Heart left ventricle (tissue), 16 donors: ENCODE data around the gene TPRN. TPM values are rescaled to one million over a fixed set of nuclear protein-coding genes. Genes with fewer than 3 reads are reported as not detected.

Experiments used
- ATAC-seq, 4 donors: fragments of 200-7000 bp; cut with Tn5 transposase; one replicate each; pipeline ENCODE4 v1.9.1; 2020 to 2022; ENCODE audit warnings: moderate library complexity in 4 of 4, mild to moderate bottlenecking in 3 of 4, moderate number of reproducible peaks in 1 of 4
- DNase-seq, 5 donors: peaks; one replicate each; pipeline ENCODE4 v3.0.0-alpha.2; 2020
- H3K27ac ChIP-seq, 12 donors: fragments of 200-600 bp; sonication (generic) in 4 of 12; one replicate each; pipeline versions ENCODE4 v1.5.0 to v1.8.0; 2016 to 2022; ENCODE audit warnings: mild to moderate bottlenecking in 2 of 12
- H3K27me3 ChIP-seq, 9 donors: fragments of 200-600 bp; sonication (generic) in 2 of 9; one replicate each; pipeline versions ENCODE4 v1.5.1 to v1.8.0; 2016 to 2022; ENCODE audit warnings: mild to moderate bottlenecking in 3 of 9
- H3K36me3 ChIP-seq, 9 donors: fragments of 200-600 bp; sonication (generic) in 2 of 9; one replicate each; pipeline versions ENCODE4 v1.5.0 to v1.8.0; 2018 to 2022; ENCODE audit warnings: mild to moderate bottlenecking in 2 of 9
- H3K4me1 ChIP-seq, 12 donors: fragments of 200-600 bp; sonication (generic) in 4 of 12; one replicate each; pipeline versions ENCODE4 v1.5.0 to v1.8.0; 2016 to 2022; ENCODE audit warnings: mild to moderate bottlenecking in 3 of 12
- H3K4me3 ChIP-seq, 12 donors: fragments of 200-600 bp; sonication (generic) in 4 of 12; one replicate each; pipeline versions ENCODE4 v1.5.0 to v1.8.0; 2017 to 2022; ENCODE audit warnings: mild to moderate bottlenecking in 9 of 12, moderate library complexity in 4 of 12
- H3K9me3 ChIP-seq, 12 donors: fragments of 200-600 bp; sonication (generic) in 4 of 12; one replicate each; pipeline versions ENCODE4 v1.5.0 to v1.8.0; 2016 to 2022; ENCODE audit warnings: mild to moderate bottlenecking in 1 of 12
- POLR2A ChIP-seq, 2 donors: fragments of 450-650 bp; IDR thresholded peaks; one replicate each; pipeline ENCODE4 v1.6.1; 2017; ENCODE audit warnings: antibody characterized with exemption in 2 of 2, mild to moderate bottlenecking in 2 of 2, moderate library complexity in 2 of 2
- WGBS, 4 donors: extraction: QIAGEN DNeasy Blood & Tissue Kit in 2 of 4; methylation state at CpG; one replicate each; pipeline versions ENCODE4 v1.1.5 to v1.1.7; 2013 to 2018; 5-methylcytosine and 5-hydroxymethylcytosine counted together
- intact Hi-C, 10 donors: fragments of 100-400 bp; cut with DNase I; formaldehyde crosslinking; loops; one replicate each; pipeline versions ENCODE4 v1.11.1 to v1.14.2; 2022
- polyA plus RNA-seq, 2 donors: library from polyadenylated mRNA; stranded (reverse); fragments of 200-250 nt; gene quantifications; one replicate each; pipeline ENCODE4 v1.2.3, GENCODE V29; 2013
- total RNA-seq, 9 donors: library from RNA; depleted of rRNA in 2 of 9; stranded (reverse); fragments of >200 nt in 2 of 9; fragmentation: NEBNext Ultra II Directional in 3 of 9; extraction: Animal tissue kit (Norgen Biotek cat#: 25700) in 3 of 9; gene quantifications; one replicate each; pipeline versions ENCODE4 v1.1.0 to v1.2.4, GENCODE V29; 2016 to 2023
- TF ChIP-seq, protein P1 (sequence below), 12 donors: fragments of 200-600 bp; sonication (generic) in 4 of 12; IDR thresholded peaks; one replicate each; pipeline versions ENCODE4 v1.5.0 to v1.8.0; 2018 to 2022; ENCODE audit warnings: antibody characterized with exemption in 12 of 12, mild to moderate bottlenecking in 5 of 12
- donor health status: ischemic (EF 13 %, LVEDD 7.1; RV severe dilation, severe dysfunction).
- donor health status: healthy with polysubstance abuse.
- donor health status: DM: no; HTN: yes; CAD: no.
- donor health status: DM: no; HTN: no; CAD: no.
- donor health status: ischemic (EF 25% LVEDD 6.9; RV normal size, moderate dysfunction).
- donor health status: ischemic (EF 25% LVEDD 5.7; RV mildly dilated, moderate dysfunction).
- donor health status: healthy.
- donor health status: DM: yes; HTN: yes; CAD: no.
- donor health status: ischemic (EF 35%, LVEDD 5.7; RV mildly dilated, moderate dysfunction).
- donor health status: nonischemic (EF 11% LVEDD 7.7; RV severe dilation, severe dysfunction).
- donor health status: DM: yes; HTN: yes; CAD: no.
- donor health status: PGD.
- donor health status: ischemic (EF 29% LVEDD 5.4; RV normal size, mild dysfunction).
- donor health status: nonischemic (EF 23%, LVEDD 6.1; RV moderate dilation, normal function).

Gene TPRN
- total and polyA plus RNA-seq, 11 donors = 11.5 to 18.0 (median 16.6) TPM

DNA sequence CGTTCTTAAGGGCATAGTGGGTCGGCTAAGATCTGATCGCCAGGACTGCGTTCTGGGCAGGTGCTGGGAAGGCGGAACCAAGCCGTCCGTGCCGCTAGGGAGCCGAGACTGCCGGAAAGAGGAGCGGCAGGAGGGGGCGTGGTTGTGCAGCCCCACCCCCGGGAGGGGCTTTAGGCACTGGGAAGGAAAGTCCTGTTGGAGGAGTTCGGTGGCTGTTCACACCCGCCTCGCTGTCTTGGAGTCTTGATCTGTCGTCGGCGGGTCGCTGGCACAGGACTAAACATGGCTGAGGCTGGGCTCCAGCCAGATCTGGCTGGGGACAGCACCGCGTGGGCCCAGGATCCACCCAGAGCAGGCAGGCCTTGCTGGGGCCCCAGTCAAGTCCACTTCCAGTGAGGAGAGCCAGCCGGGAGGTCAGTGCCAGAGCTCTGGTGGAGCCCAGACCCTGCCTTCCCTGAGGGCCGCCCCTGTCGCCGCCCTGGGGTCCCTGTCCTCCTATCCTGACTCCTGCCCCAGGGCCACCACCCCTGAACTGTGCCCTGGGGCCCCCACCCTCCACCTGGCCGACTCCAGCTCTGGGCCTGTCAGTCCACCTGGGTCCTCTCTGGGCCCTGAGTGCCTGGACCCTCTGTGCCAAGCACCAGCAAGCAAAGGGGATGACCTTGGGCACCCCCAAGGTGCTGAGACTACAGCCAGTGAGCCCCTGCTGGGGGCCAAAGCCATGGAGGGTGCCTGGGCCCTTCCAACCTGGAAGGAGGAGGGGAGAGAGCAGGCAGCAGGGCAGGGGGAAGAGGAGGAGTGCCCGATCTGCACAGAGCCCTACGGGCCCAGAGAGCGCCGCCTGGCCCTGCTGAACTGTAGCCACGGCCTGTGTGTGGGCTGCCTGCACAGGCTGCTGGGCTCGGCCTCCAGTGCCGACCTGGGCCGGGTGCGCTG, 17.0 kb upstream of the TPRN start:
- Histone ChIP-seq H3K4me1 (peaks cover 2 to 39% (median 27%) of the 10 kb centered on the region in 12 donors), H3K36me3 (peaks cover 0 to 19% (median 0%) of the 10 kb centered on the region in 9 donors), H3K27me3 (peaks cover 0 to 4% (median 0%) of the 10 kb centered on the region in 9 donors), H3K4me3 (peak overlapping the region in 11 of 12 donors; percentile 16 to 55 (median 38)), H3K9me3 (no peaks in the 10 kb centered on the region), H3K27ac (peak overlapping the region in 11 of 12 donors; percentile 38 to 82 (median 63))
- intact Hi-C loops = no loop called here
- peak; percentile 72 to 84 (median 74) for DNase-seq
- 46 to 65% (median 58%) methylated on average over 28 to 36 of the region's 36 CpGs for WGBS, 4 donors
- TF ChIP-seq, protein P1, sequence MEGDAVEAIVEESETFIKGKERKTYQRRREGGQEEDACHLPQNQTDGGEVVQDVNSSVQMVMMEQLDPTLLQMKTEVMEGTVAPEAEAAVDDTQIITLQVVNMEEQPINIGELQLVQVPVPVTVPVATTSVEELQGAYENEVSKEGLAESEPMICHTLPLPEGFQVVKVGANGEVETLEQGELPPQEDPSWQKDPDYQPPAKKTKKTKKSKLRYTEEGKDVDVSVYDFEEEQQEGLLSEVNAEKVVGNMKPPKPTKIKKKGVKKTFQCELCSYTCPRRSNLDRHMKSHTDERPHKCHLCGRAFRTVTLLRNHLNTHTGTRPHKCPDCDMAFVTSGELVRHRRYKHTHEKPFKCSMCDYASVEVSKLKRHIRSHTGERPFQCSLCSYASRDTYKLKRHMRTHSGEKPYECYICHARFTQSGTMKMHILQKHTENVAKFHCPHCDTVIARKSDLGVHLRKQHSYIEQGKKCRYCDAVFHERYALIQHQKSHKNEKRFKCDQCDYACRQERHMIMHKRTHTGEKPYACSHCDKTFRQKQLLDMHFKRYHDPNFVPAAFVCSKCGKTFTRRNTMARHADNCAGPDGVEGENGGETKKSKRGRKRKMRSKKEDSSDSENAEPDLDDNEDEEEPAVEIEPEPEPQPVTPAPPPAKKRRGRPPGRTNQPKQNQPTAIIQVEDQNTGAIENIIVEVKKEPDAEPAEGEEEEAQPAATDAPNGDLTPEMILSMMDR (IDR thresholded peaks at IDR 0.05) = no peak
- peak in 1 of 2 donors; percentile 43 for TF ChIP-seq POLR2A (IDR thresholded peaks at IDR 0.05)
- peak; percentile 45 to 70 (median 54) for ATAC-seq

DNA sequence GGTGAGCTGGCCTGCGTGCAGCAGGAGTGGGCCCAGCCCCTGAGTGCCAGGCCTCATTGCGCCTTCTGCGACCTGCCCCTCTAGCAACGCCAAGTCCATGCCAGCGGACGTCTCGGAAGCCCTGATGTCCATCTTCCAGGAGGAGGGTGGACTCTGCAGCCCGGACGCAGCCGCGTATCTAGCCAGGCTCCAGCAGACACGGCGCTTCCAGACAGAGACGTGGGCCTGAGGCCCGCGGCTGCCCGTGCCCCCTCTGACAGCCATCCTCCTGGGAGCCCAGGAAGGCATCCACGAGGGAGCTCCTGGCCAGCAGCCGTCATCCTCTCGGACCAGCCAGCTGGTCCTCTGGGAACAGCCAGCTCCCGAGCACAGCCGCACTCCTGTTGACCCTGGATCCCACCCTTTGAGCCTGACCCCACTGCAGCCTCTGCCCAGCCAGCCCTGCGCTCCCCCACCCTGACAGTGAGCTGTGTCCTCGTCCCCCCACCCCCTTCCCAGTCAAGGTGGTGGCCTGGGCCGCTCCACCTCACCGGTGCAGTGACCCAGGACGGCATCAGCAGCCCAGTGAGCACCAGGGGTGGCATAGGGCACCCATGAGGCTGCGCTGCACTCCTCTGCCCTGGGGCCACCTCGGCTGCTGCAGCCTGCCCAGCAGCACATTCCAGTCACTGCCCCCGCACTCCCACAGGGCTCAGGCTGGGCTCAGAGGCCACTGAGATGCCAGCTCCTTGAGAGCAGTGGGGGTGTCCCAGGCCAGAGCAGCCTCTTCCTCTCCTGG, 15.8 kb upstream of the TPRN start:
- ATAC-seq (no peak), DNase-seq (no peak)
- TF ChIP-seq, protein P1 (IDR thresholded peaks at IDR 0.05) = no peak
- TF ChIP-seq POLR2A (IDR thresholded peaks at IDR 0.05) = no peak
- intact Hi-C loops = no loop called here
- Histone ChIP-seq H3K4me3 (peak overlapping the region in 1 of 12 donors; percentile 55), H3K27ac (no peak overlapping the region), H3K27me3 (peaks cover 0 to under 1% (median 0%) of the 10 kb centered on the region in 9 donors), H3K9me3 (no peaks in the 10 kb centered on the region), H3K36me3 (peaks cover 0 to 19% (median 0%) of the 10 kb centered on the region in 9 donors), H3K4me1 (peaks cover 2 to 30% (median 22%) of the 10 kb centered on the region in 12 donors)
- 90 to 96% (median 92%) methylated on average over 17 to 30 of the region's 30 CpGs for WGBS, 4 donors

DNA sequence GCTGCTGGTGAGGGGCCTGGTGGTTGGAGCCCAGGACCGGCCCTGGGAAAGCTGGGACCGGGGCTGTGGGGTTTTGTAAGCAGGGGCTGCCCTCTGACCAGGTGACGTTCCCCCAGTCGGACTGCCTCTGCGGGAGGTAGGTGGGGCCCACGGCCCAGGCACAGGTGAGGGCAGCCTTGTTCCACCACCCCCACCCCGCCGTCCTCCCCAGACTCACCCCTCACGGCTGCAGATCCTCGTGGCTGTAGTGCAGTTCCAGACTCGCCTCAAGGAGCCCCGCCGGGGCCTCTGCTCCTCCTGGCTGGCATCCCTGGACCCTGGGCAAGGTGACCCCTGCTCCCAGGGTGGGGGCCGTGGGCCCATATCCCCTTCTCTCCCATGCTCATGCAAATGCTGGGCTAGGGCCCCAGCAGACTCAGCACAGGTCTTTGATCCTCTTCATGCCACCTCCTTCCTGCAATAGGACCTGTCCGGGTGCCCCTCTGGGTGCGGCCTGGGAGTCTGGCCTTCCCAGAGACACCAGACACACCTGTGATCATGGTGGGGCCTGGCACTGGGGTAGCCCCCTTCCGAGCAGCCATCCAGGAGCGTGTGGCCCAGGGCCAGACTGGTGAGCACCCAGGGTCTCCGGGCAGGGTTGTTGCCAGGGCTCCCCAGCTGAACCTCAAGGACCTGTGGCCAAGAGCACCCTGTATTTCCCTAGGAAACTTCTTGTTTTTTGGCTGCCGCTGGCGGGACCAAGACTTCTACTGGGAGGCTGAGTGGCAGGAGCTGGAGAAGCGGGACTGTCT, 14.8 kb upstream of the TPRN start:
- no peak overlapping the region for H3K27ac ChIP-seq
- peaks cover 2 to 26% (median 21%) of the 10 kb centered on the region in 12 donors for H3K4me1 ChIP-seq
- H3K9me3 ChIP-seq = no peaks in the 10 kb centered on the region
- no peak for ATAC-seq
- TF ChIP-seq, protein P1 (IDR thresholded peaks at IDR 0.05) = no peak
- no peak for TF ChIP-seq POLR2A (IDR thresholded peaks at IDR 0.05)
- 94 to 96% (median 95%) methylated on average over 21 to 22 of the region's 22 CpGs for WGBS, 4 donors
- no peaks in the 10 kb centered on the region for H3K27me3 ChIP-seq
- DNase-seq = no peak
- intact Hi-C loops = no loop called here
- peaks cover 0 to 19% (median 0%) of the 10 kb centered on the region in 9 donors for H3K36me3 ChIP-seq
- H3K4me3 ChIP-seq = no peak overlapping the region
